Mesendoderm (in vitro differentiated cells): ENCODE results near the gene RBM19.

Experiments
- DNase-seq: peaks from one replicate; pipeline ENCODE4 v3.0.0; 2013
- H2AK5ac ChIP-seq: 2 replicates; pipeline ENCODE4 v1.6.1; 2013; ENCODE audit warnings: low read length, inconsistent platforms
- H2BK120ac ChIP-seq: 2 replicates; pipeline ENCODE4 v1.6.1; 2013; ENCODE audit warnings: low read depth, mild to moderate bottlenecking, low read length, moderate library complexity, mixed read lengths
- H2BK15ac ChIP-seq: replicated peaks from 2 replicates; pipeline ENCODE4 v1.6.1; 2013; ENCODE audit warnings: low read depth, mild to moderate bottlenecking, moderate library complexity
- H2BK5ac ChIP-seq: 2 replicates; pipeline ENCODE4 v1.6.1; 2013; ENCODE audit warnings: low read length, inconsistent platforms
- H3K18ac ChIP-seq: 2 replicates; pipeline ENCODE4 v1.6.1; 2013; ENCODE audit warnings: mild to moderate bottlenecking, low read length, mixed read lengths
- H3K23ac ChIP-seq: one replicate; pipeline ENCODE4 v1.6.1; 2013; ENCODE audit warnings: low read length
- H3K27ac ChIP-seq: 2 replicates; pipeline ENCODE4 v1.5.1; 2013; ENCODE audit warnings: low read depth, mild to moderate bottlenecking, inconsistent platforms, low read length, moderate library complexity
- H3K27me3 ChIP-seq: 2 replicates; pipeline ENCODE4 v1.6.1; 2013; ENCODE audit warnings: low read length, control low read depth, mild to moderate bottlenecking, inconsistent platforms; ENCODE audit not compliant: insufficient read depth, poor library complexity
- H3K36me3 ChIP-seq: 2 replicates; pipeline ENCODE4 v1.6.1; 2013; ENCODE audit warnings: low read length, inconsistent platforms; ENCODE audit not compliant: control insufficient read depth, insufficient read depth
- H3K4ac ChIP-seq: one replicate; pipeline ENCODE4 v1.6.1; 2013; ENCODE audit warnings: low read depth, mild to moderate bottlenecking, low read length, moderate library complexity
- H3K4me1 ChIP-seq: 2 replicates; pipeline ENCODE4 v1.6.1; 2013; ENCODE audit warnings: low read depth, low read length, inconsistent platforms; ENCODE audit not compliant: control insufficient read depth
- H3K4me2 ChIP-seq: 2 replicates; pipeline ENCODE4 v1.6.1; 2013; ENCODE audit warnings: low read length
- H3K4me3 ChIP-seq: 2 replicates; pipeline ENCODE4 v1.5.1; 2013; ENCODE audit warnings: mild to moderate bottlenecking, low read length
- H3K56ac ChIP-seq: one replicate; pipeline ENCODE4 v1.6.1; 2013; ENCODE audit warnings: low read length
- H3K79me1 ChIP-seq: 2 replicates; pipeline ENCODE4 v1.6.1; 2013; ENCODE audit warnings: low read length, inconsistent platforms
- H3K79me2 ChIP-seq: 2 replicates; pipeline ENCODE4 v1.6.1; 2013; ENCODE audit warnings: mild to moderate bottlenecking, low read length; ENCODE audit not compliant: control insufficient read depth, insufficient read depth
- H3K9ac ChIP-seq: 2 replicates; pipeline ENCODE4 v1.6.1; 2013; ENCODE audit warnings: low read length, inconsistent platforms
- H4K5ac ChIP-seq: one replicate; pipeline ENCODE4 v1.6.1; 2013; ENCODE audit warnings: low read length
- H4K8ac ChIP-seq: one replicate; pipeline ENCODE4 v1.6.1; 2013; ENCODE audit warnings: low read depth, mild to moderate bottlenecking, control low read depth, low read length, moderate library complexity
- WGBS: extraction: QIAGEN DNeasy Blood & Tissue Kit; methylation state at CpG from one replicate; pipeline ENCODE4 v1.1.7; 2013; ENCODE audit warnings: low lambda C conversion rate, missing lambda C conversion rate; ENCODE audit not compliant: insufficient coverage; ENCODE audit errors: extremely low coverage; 5-methylcytosine and 5-hydroxymethylcytosine counted together

Gene RBM19

GRCh38 chr12:113955109-113955970 is 10.8 kb downstream of the RBM19 start:
- no peak overlapping the region for H3K23ac ChIP-seq
- H2AK5ac ChIP-seq = no peak overlapping the region
- H3K18ac ChIP-seq = no peak overlapping the region
- H3K4me3 ChIP-seq = no peak overlapping the region
- H3K4me1 ChIP-seq = no peaks in the 10 kb centered on the region
- no peak overlapping the region for H4K8ac ChIP-seq
- H4K5ac ChIP-seq = no peak overlapping the region
- H3K79me2 ChIP-seq = no peaks in the 10 kb centered on the region
- no peak overlapping the region for H2BK120ac ChIP-seq
- no peaks in the 10 kb centered on the region for H3K79me1 ChIP-seq
- no peaks in the 10 kb centered on the region for H3K27me3 ChIP-seq
- H3K4ac ChIP-seq = no peak overlapping the region
- H3K56ac ChIP-seq = no peak overlapping the region
- H3K9ac ChIP-seq = no peak overlapping the region
- H2BK5ac ChIP-seq = no peak overlapping the region
- H3K4me2 ChIP-seq = no peak overlapping the region
- WGBS = no CpG with 5 or more reads among the region's 15 CpGs
- peak; percentile 60 for DNase-seq
- H2BK15ac ChIP-seq = no peak overlapping the region
- no peak overlapping the region for H3K27ac ChIP-seq
- H3K36me3 ChIP-seq = peaks cover 4% of the 10 kb centered on the region

- Histone ChIP-seq H3K9ac (no peak overlapping the region), H3K79me1 (no peaks in the 10 kb centered on the region), H3K4me1 (no peaks in the 10 kb centered on the region), H2AK5ac (no peak overlapping the region), H2BK5ac (no peak overlapping the region), H3K23ac (no peak overlapping the region), H3K56ac (no peak overlapping the region), H3K4ac (no peak overlapping the region), H3K36me3 (peaks cover 7% of the 10 kb centered on the region), H3K4me3 (no peak overlapping the region), H3K4me2 (no peak overlapping the region), H4K5ac (no peak overlapping the region), H2BK120ac (no peak overlapping the region), H4K8ac (no peak overlapping the region), H3K18ac (no peak overlapping the region), H3K79me2 (no peaks in the 10 kb centered on the region), H3K27me3 (no peaks in the 10 kb centered on the region), H2BK15ac (no peak overlapping the region), H3K27ac (no peak overlapping the region)
- no peak for DNase-seq
- no CpG with 5 or more reads among the region's 4 CpGs for WGBS
These were observed 11.6 kb downstream of the RBM19 start for GRCh38 chr12:113954547-113954946.

GRCh38 chr12:113950873-113951272 is 15.3 kb downstream of the RBM19 start:
- Histone ChIP-seq H2BK15ac (no peak overlapping the region), H2BK120ac (no peak overlapping the region), H3K56ac (no peak overlapping the region), H3K79me1 (no peaks in the 10 kb centered on the region), H2BK5ac (no peak overlapping the region), H3K4me2 (no peak overlapping the region), H3K9ac (no peak overlapping the region), H3K36me3 (peaks cover 13% of the 10 kb centered on the region), H4K8ac (no peak overlapping the region), H3K23ac (no peak overlapping the region), H2AK5ac (no peak overlapping the region), H3K4me3 (no peak overlapping the region), H3K79me2 (no peaks in the 10 kb centered on the region), H4K5ac (no peak overlapping the region), H3K18ac (no peak overlapping the region), H3K27me3 (no peaks in the 10 kb centered on the region), H3K4me1 (no peaks in the 10 kb centered on the region), H3K27ac (no peak overlapping the region), H3K4ac (no peak overlapping the region)
- no peak for DNase-seq
- no CpG with 5 or more reads among the region's 3 CpGs for WGBS

- H3K79me1 ChIP-seq = no peaks in the 10 kb centered on the region
- H2BK5ac ChIP-seq = no peak overlapping the region
- no peak overlapping the region for H3K9ac ChIP-seq
- H3K56ac ChIP-seq = no peak overlapping the region
- WGBS = no CpG with 5 or more reads among the region's 10 CpGs
- H4K5ac ChIP-seq = no peak overlapping the region
- no peaks in the 10 kb centered on the region for H3K79me2 ChIP-seq
- no peak overlapping the region for H3K4ac ChIP-seq
- no peak for DNase-seq
- no peak overlapping the region for H4K8ac ChIP-seq
- no peak overlapping the region for H3K4me3 ChIP-seq
- H3K36me3 ChIP-seq = peaks cover 16% of the 10 kb centered on the region
- no peak overlapping the region for H2AK5ac ChIP-seq
- H3K27ac ChIP-seq = no peak overlapping the region
- H3K23ac ChIP-seq = no peak overlapping the region
- no peak overlapping the region for H3K4me2 ChIP-seq
- no peak overlapping the region for H2BK120ac ChIP-seq
- no peaks in the 10 kb centered on the region for H3K27me3 ChIP-seq
- no peaks in the 10 kb centered on the region for H3K4me1 ChIP-seq
- no peak overlapping the region for H2BK15ac ChIP-seq
- H3K18ac ChIP-seq = no peak overlapping the region
These were observed 16.5 kb downstream of the RBM19 start for GRCh38 chr12:113949321-113950305.

GRCh38 chr12:113948151-113948914 is 17.8 kb downstream of the RBM19 start:
- H3K36me3 ChIP-seq = peaks cover 16% of the 10 kb centered on the region
- no peak overlapping the region for H4K8ac ChIP-seq
- H3K79me1 ChIP-seq = no peaks in the 10 kb centered on the region
- no peak overlapping the region for H3K18ac ChIP-seq
- no peak overlapping the region for H4K5ac ChIP-seq
- H2AK5ac ChIP-seq = no peak overlapping the region
- no peak overlapping the region for H3K56ac ChIP-seq
- no peak overlapping the region for H3K23ac ChIP-seq
- no peak overlapping the region for H3K27ac ChIP-seq
- no peak overlapping the region for H2BK15ac ChIP-seq
- H3K9ac ChIP-seq = no peak overlapping the region
- no peaks in the 10 kb centered on the region for H3K79me2 ChIP-seq
- no peak overlapping the region for H2BK5ac ChIP-seq
- no peak for DNase-seq
- H2BK120ac ChIP-seq = no peak overlapping the region
- H3K4me3 ChIP-seq = no peak overlapping the region
- no peak overlapping the region for H3K4me2 ChIP-seq
- no CpG with 5 or more reads among the region's 17 CpGs for WGBS
- no peaks in the 10 kb centered on the region for H3K4me1 ChIP-seq
- H3K27me3 ChIP-seq = no peaks in the 10 kb centered on the region
- no peak overlapping the region for H3K4ac ChIP-seq
